PC-9 (cell line): Measurements from ENCODE around the gene MROH2B. TPM values are rescaled to one million over a fixed set of nuclear protein-coding genes. Genes with fewer than 3 reads are reported as not detected.

ENCODE experiments used
- BruUV-seq: library from RNA; stranded (reverse); fragments of 400-500 nt; replicated peaks from 2 replicates; lab custom pipeline; 2021; lab: Mats Ljungman, UMichigan
- CTCF ChIA-PET: fragments of 300-600 bp; sonication (Branson Sonifier 250); formaldehyde crosslinking; loops from one replicate; lab custom pipeline; 2022; ENCODE audit warnings: antibody characterized with exemption; lab: Charles Lee
- POLR2A ChIA-PET: fragments of 300-600 bp; sonication (Branson Sonifier 250); formaldehyde crosslinking; loops from one replicate; lab custom pipeline; 2022; ENCODE audit warnings: antibody characterized with exemption; ENCODE audit not compliant: unreplicated experiment; lab: Charles Lee
- DNase-seq, 2 experiments: peaks; one replicate each; pipeline versions ENCODE4 v3.0.0 to v3.0.0-alpha.2; 2015 to 2022; ENCODE audit warnings: mixed read lengths in 1 of 2
- H2AFZ ChIP-seq: fragments of 200-600 bp; sonication (generic); 2 replicates; pipeline ENCODE4 v1.8.1; 2017; ENCODE audit warnings: antibody characterized with exemption
- H3F3A ChIP-seq: fragments of 200-600 bp; sonication (generic); 2 replicates; pipeline ENCODE4 v1.8.1; 2017; ENCODE audit warnings: antibody characterized with exemption, mild to moderate bottlenecking, low read depth; ENCODE audit not compliant: insufficient read depth
- H3K27ac ChIP-seq: fragments of 200-600 bp; sonication (generic); 2 replicates; pipeline ENCODE4 v1.6.1; 2016; ENCODE audit warnings: mixed run types
- H3K27me3 ChIP-seq: fragments of 200-600 bp; sonication (generic); 2 replicates; pipeline ENCODE4 v1.6.1; 2016; ENCODE audit warnings: low read depth, mixed run types; ENCODE audit not compliant: insufficient read depth
- H3K36me3 ChIP-seq: fragments of 200-600 bp; sonication (generic); 2 replicates; pipeline ENCODE4 v1.6.1; 2016; ENCODE audit warnings: low read depth, mixed run types
- H3K4me1 ChIP-seq: fragments of 200-600 bp; sonication (generic); replicated peaks from 2 replicates; pipeline ENCODE4 v1.6.1; 2016; ENCODE audit warnings: mixed run types; ENCODE audit not compliant: insufficient read depth
- H3K4me2 ChIP-seq: fragments of 200-600 bp; sonication (generic); 2 replicates; pipeline ENCODE4 v1.6.1; 2017; ENCODE audit warnings: mixed run types
- H3K4me3 ChIP-seq: fragments of 200-600 bp; sonication (generic); 2 replicates; pipeline ENCODE4 v1.6.1; 2016; ENCODE audit warnings: mixed run types
- H3K79me2 ChIP-seq: fragments of 200-600 bp; sonication (generic); 2 replicates; pipeline ENCODE4 v1.6.1; 2017; ENCODE audit warnings: low read depth, mixed run types
- H3K9me2 ChIP-seq: fragments of 200-600 bp; sonication (generic); 2 replicates; pipeline ENCODE4 v1.8.1; 2017; ENCODE audit warnings: mild to moderate bottlenecking; ENCODE audit not compliant: insufficient read depth
- H3K9me3 ChIP-seq: fragments of 200-600 bp; sonication (generic); 2 replicates; pipeline ENCODE4 v1.8.1; 2016; ENCODE audit warnings: low read depth; ENCODE audit not compliant: insufficient read depth
- H4K20me1 ChIP-seq: fragments of 200-600 bp; sonication (generic); 2 replicates; pipeline ENCODE4 v1.8.1; 2017; ENCODE audit not compliant: insufficient read depth
- EZH2 ChIP-seq: fragments of 200-600 bp; sonication (generic); IDR thresholded peaks from 2 replicates; pipeline ENCODE4 v1.8.0; 2017; ENCODE audit warnings: antibody characterized with exemption, low read depth
- intact Hi-C: fragments of 100-400 bp; cut with micrococcal nuclease; formaldehyde crosslinking; loops from one replicate; pipeline ENCODE4 v1.10.0; 2022; ENCODE audit not compliant: unreplicated experiment
- total RNA-seq: library from RNA; stranded (reverse); gene quantifications from 2 replicates; pipeline ENCODE4 v1.2.3, GENCODE V29; 2021
- TF ChIP-seq, protein P1 (sequence below): fragments of 200-600 bp; sonication (generic); conservative IDR thresholded peaks from 2 replicates; pipeline ENCODE4 v1.6.1; 2017; ENCODE audit warnings: mixed run types, antibody characterized with exemption, mild to moderate bottlenecking, moderate library complexity

Gene MROH2B
- total RNA-seq, 1 experiment from 2014 or later = not detected

DNA sequence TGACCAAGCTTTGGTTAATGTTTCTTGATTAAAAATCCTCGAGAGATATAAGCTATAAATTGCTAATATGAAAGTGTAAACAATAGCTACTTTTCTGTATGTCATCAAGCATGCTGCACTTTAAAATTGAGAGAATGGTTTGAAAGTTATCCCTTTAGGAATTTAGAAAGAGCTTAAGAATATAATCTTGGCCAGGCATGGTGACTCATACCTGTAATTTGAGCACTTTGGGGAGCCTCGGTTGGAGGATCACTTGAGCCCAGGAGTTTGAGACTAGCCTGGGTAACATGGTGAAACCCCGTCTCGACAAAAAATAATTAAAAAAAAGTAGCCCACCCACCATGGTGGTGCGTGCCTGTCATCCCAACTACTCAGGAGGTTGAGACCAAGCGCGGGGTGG is 12.2 kb upstream of the MROH2B start:
- Histone ChIP-seq H3K27ac (no peak overlapping the region), H3K9me3 (no peaks in the 10 kb centered on the region; the same call in 1 of the 2 replicates), H3K36me3 (no peaks in the 10 kb centered on the region), H2AFZ (no peak overlapping the region), H3K4me1 (no peaks in the 10 kb centered on the region), H3K79me2 (no peaks in the 10 kb centered on the region), H3K9me2 (no peaks in the 10 kb centered on the region; the same call in 1 of the 2 replicates), H3K4me3 (no peak overlapping the region), H3F3A (no peaks in the 10 kb centered on the region), H3K27me3 (no peaks in the 10 kb centered on the region), H3K4me2 (no peak overlapping the region), H4K20me1 (no peaks in the 10 kb centered on the region)
- intact Hi-C loops = no loop called here
- POLR2A ChIA-PET = no interaction called here
- TF ChIP-seq, protein P1, sequence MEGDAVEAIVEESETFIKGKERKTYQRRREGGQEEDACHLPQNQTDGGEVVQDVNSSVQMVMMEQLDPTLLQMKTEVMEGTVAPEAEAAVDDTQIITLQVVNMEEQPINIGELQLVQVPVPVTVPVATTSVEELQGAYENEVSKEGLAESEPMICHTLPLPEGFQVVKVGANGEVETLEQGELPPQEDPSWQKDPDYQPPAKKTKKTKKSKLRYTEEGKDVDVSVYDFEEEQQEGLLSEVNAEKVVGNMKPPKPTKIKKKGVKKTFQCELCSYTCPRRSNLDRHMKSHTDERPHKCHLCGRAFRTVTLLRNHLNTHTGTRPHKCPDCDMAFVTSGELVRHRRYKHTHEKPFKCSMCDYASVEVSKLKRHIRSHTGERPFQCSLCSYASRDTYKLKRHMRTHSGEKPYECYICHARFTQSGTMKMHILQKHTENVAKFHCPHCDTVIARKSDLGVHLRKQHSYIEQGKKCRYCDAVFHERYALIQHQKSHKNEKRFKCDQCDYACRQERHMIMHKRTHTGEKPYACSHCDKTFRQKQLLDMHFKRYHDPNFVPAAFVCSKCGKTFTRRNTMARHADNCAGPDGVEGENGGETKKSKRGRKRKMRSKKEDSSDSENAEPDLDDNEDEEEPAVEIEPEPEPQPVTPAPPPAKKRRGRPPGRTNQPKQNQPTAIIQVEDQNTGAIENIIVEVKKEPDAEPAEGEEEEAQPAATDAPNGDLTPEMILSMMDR = no peak
- TF ChIP-seq EZH2 = no peak
- no peak for DNase-seq
- BruUV-seq = no TSS peak
- CTCF ChIA-PET = no interaction called here

DNA sequence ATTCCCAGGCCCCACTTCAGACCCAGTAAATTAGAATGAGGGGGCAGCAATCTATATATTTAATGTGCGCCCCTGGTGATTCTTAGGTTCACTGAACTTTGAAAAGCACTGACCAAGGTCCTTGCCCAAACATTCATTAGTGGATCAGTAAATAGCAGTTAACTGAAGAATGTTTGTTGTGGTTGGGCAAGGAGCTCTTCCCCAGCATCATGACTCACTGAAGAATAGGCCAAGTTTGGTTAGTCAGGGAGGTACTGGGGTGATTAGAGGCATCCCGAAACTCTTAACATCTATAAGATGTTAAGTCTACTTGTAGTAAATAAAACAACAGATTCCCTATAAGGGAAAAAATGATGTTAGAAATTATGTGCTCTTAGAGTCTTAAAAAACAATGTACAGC is 833 bp upstream of the MROH2B start:
- H3K4me2 ChIP-seq = no peak overlapping the region
- no peak for TF ChIP-seq EZH2
- TF ChIP-seq, protein P1 = no peak
- BruUV-seq = no TSS peak
- H2AFZ ChIP-seq = no peak overlapping the region
- CTCF ChIA-PET = no interaction called here
- no peaks in the 10 kb centered on the region for H3K36me3 ChIP-seq
- POLR2A ChIA-PET = interaction anchor here (0.5 kb wide), 1 partner anchor 218 kb away, joined by 3 read pairs; no protein-coding TSS in a partner anchor
- no peak overlapping the region for H3K4me3 ChIP-seq
- DNase-seq = no peak
- intact Hi-C loops = no loop called here
- H3K27me3 ChIP-seq = no peaks in the 10 kb centered on the region
- no peaks in the 10 kb centered on the region for H3K9me3 ChIP-seq
- no peaks in the 10 kb centered on the region for H3K79me2 ChIP-seq
- no peaks in the 10 kb centered on the region for H3K9me2 ChIP-seq
- no peaks in the 10 kb centered on the region for H3K4me1 ChIP-seq
- H3F3A ChIP-seq = no peaks in the 10 kb centered on the region
- no peaks in the 10 kb centered on the region for H4K20me1 ChIP-seq
- no peak overlapping the region for H3K27ac ChIP-seq

DNA sequence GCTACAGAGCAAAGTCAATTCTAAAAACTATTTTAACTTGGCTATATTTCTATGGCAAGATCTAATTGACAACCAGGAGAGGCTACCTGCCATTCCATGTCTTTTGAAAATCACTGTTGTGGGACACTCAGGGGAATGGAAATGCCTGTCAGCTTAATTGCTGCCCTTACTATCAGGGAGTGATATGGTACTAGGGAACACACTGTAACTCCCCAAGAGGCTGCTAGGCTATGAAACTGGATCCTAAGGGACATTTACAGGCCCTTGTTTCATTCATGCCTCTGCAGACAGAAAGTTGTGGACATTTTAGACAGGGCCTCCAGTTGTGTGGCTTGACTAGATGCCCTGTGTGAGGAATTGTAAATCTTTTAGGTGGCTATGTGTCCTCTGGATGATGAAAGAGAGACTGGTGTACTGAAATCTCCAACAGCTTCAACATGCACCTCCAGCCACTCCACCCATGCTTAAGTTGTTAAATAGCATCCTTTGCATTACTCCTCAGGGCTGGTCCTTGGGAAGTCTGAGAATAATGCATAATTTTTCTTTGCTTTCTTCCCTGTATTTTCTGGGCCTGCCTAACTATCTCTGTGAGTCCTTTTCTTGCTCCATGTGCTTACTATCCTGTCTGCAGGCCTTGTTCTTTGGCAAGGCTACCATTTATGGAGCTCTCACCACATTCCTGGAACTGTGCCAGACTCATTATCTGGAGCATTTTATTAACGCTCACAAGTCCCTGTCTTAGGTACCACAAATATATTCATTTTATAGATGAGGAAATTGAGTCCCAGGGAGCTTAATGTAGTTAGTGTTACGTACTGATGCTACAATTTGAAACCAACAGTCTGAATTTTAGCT is 3.2 kb downstream of the MROH2B start:
- no peak for TF ChIP-seq EZH2
- TF ChIP-seq, protein P1 = no peak
- DNase-seq = no peak
- POLR2A ChIA-PET = no interaction called here
- Histone ChIP-seq H3K4me1 (no peaks in the 10 kb centered on the region), H3K4me2 (no peak overlapping the region), H4K20me1 (no peaks in the 10 kb centered on the region), H3K9me3 (no peaks in the 10 kb centered on the region), H3K79me2 (no peaks in the 10 kb centered on the region), H3K4me3 (no peak overlapping the region), H3F3A (no peaks in the 10 kb centered on the region), H3K36me3 (no peaks in the 10 kb centered on the region), H2AFZ (no peak overlapping the region), H3K27me3 (0 out of 2 replicates have a peak, but pooled peaks cover 5% of the 10 kb centered on the region), H3K27ac (no peak overlapping the region), H3K9me2 (no peaks in the 10 kb centered on the region)
- CTCF ChIA-PET = no interaction called here
- intact Hi-C loops = no loop called here
- no TSS peak for BruUV-seq
